Natural killer cell (primary cell): ENCODE measurements around the gene BMP8A. TPM values are rescaled to one million over a fixed set of nuclear protein-coding genes. Genes with fewer than 3 reads are reported as not detected.

Source experiments
- ATAC-seq, 3 donors: fragments of 150-1000 bp in 2 of 3; fragments of 200-7000 bp in 1 of 3; cut with Tn5 transposase; 1 replicate in 1 of 3; 2 replicates in 2 of 3; pipeline ENCODE4 v1.10.0; 2021; ENCODE audit warnings: mild to moderate bottlenecking in 2 of 3, moderate library complexity in 2 of 3
- DNase-seq, 2 donors: peaks; one replicate each; pipeline versions ENCODE4 v3.0.0 to v3.0.0-alpha.2; 2013 to 2021; ENCODE audit warnings: mixed read lengths in 1 of 2
- H3K27ac ChIP-seq: one replicate; pipeline ENCODE4 v1.5.1; 2013; ENCODE audit warnings: mild to moderate bottlenecking, low read length
- H3K27me3 ChIP-seq: one replicate; pipeline ENCODE4 v1.6.1; 2013; ENCODE audit warnings: low read length; ENCODE audit not compliant: control insufficient read depth, insufficient read depth
- H3K36me3 ChIP-seq: one replicate; pipeline ENCODE4 v1.6.1; 2013; ENCODE audit warnings: low read length; ENCODE audit not compliant: control insufficient read depth, insufficient read depth
- H3K4me1 ChIP-seq: one replicate; pipeline ENCODE4 v1.6.1; 2013; ENCODE audit warnings: low read length; ENCODE audit not compliant: control insufficient read depth, insufficient read depth
- H3K4me3 ChIP-seq: one replicate; pipeline ENCODE4 v1.5.1; 2013; ENCODE audit warnings: low read length
- H3K9me3 ChIP-seq: one replicate; pipeline ENCODE4 v1.6.1; 2013; ENCODE audit warnings: low read length; ENCODE audit not compliant: control insufficient read depth, insufficient read depth
- H3K27ac Mint-ChIP-seq, 2 donors: one replicate each; pipeline ENCODE4 v1.8.0; 2022; ENCODE audit warnings: mild to moderate bottlenecking in 2 of 2, mixed read lengths in 2 of 2, moderate library complexity in 1 of 2
- H3K27me3 Mint-ChIP-seq, 2 donors: one replicate each; pipeline ENCODE4 v1.8.0; 2022; ENCODE audit warnings: low read depth in 2 of 2, mixed read lengths in 2 of 2
- H3K36me3 Mint-ChIP-seq: one replicate; pipeline ENCODE4 v1.8.0; 2022; ENCODE audit warnings: mixed read lengths
- H3K4me1 Mint-ChIP-seq, 2 donors: one replicate each; pipeline ENCODE4 v1.8.0; 2022; ENCODE audit warnings: mixed read lengths in 2 of 2
- H3K4me3 Mint-ChIP-seq: one replicate; pipeline ENCODE4 v1.8.0; 2022; ENCODE audit warnings: mild to moderate bottlenecking, moderate library complexity, mixed read lengths
- H3K9me3 Mint-ChIP-seq, 2 donors: one replicate each; pipeline ENCODE4 v1.8.0; 2022; ENCODE audit warnings: mixed read lengths in 2 of 2
- CTCF ChIP-seq: fragments of 200-600 bp; IDR thresholded peaks from one replicate; pipeline ENCODE4 v1.8.0; 2022; ENCODE audit warnings: antibody characterized with exemption
- WGBS: methylation state at CpG from one replicate; pipeline ENCODE4 v1.1.7; 2013; ENCODE audit warnings: missing lambda C conversion rate; ENCODE audit not compliant: insufficient coverage; 5-methylcytosine and 5-hydroxymethylcytosine counted together
- intact Hi-C: fragments of 100-400 bp; cut with micrococcal nuclease; formaldehyde crosslinking; loops from one replicate; pipeline ENCODE4 v1.14.2; 2022
- total RNA-seq, 4 donors: library from RNA; stranded (reverse); fragments of 120-200 nt in 1 of 4; gene quantifications; one replicate each; pipeline versions ENCODE4 v1.2.3 to v1.2.4, GENCODE V29; 2013 to 2022

Gene BMP8A
- total RNA-seq, 3 donors from 2014 or later (not counting 1 experiment from before 2014, with no cell fraction given), result 0.29 to 1.6 (median 0.40) TPM

- H3K27ac ChIP-seq, result no peak overlapping the region
- Mint-ChIP-seq H3K9me3 (no peaks in the 10 kb centered on the region), H3K27ac (no peak overlapping the region), H3K4me3 (no peak overlapping the region), H3K36me3 (peaks cover 39% of the 10 kb centered on the region), H3K4me1 (peaks cover 6% of the 10 kb centered on the region in 2 donors), H3K27me3 (no peaks in the 10 kb centered on the region)
- 98% methylated on average over 15 of the region's 15 CpGs for WGBS
- DNase-seq (no peak), ATAC-seq (no peak)
- intact Hi-C loops, result no loop called here
- no peaks in the 10 kb centered on the region for H3K27me3 ChIP-seq
- H3K4me3 ChIP-seq, result no peak overlapping the region
- TF ChIP-seq CTCF, result no peak
- peaks cover 5% of the 10 kb centered on the region for H3K4me1 ChIP-seq
- peaks cover 82% of the 10 kb centered on the region for H3K36me3 ChIP-seq
- H3K9me3 ChIP-seq, result no peaks in the 10 kb centered on the region
These were observed 72.2 kb downstream of the BMP8A start for GRCh38 chr1:39563669-39564068.

GRCh38 chr1:39564340-39564739, 72.9 kb downstream of the BMP8A start:
- Histone ChIP-seq H3K27me3 (no peaks in the 10 kb centered on the region), H3K9me3 (no peaks in the 10 kb centered on the region), H3K36me3 (peaks cover 88% of the 10 kb centered on the region), H3K4me3 (no peak overlapping the region), H3K27ac (no peak overlapping the region), H3K4me1 (peaks cover 5% of the 10 kb centered on the region)
- ATAC-seq, result no peak
- DNase-seq, result no peak
- Mint-ChIP-seq H3K9me3 (no peaks in the 10 kb centered on the region), H3K4me1 (no peaks in the 10 kb centered on the region), H3K27ac (no peak overlapping the region), H3K4me3 (no peak overlapping the region), H3K27me3 (no peaks in the 10 kb centered on the region), H3K36me3 (peaks cover 45% of the 10 kb centered on the region)
- WGBS, result 93% methylated on average over 6 of the region's 7 CpGs
- intact Hi-C loops, result no loop called here
- TF ChIP-seq CTCF, result no peak

GRCh38 chr1:39564941-39565340, 73.5 kb downstream of the BMP8A start:
- TF ChIP-seq CTCF, result no peak
- Histone ChIP-seq H3K4me3 (no peak overlapping the region), H3K27me3 (no peaks in the 10 kb centered on the region), H3K27ac (no peak overlapping the region), H3K4me1 (peaks cover 3% of the 10 kb centered on the region), H3K9me3 (no peaks in the 10 kb centered on the region), H3K36me3 (peaks cover 93% of the 10 kb centered on the region)
- 92% methylated on average over 6 of the region's 6 CpGs for WGBS
- Mint-ChIP-seq H3K4me1 (no peaks in the 10 kb centered on the region), H3K27me3 (no peaks in the 10 kb centered on the region), H3K36me3 (peaks cover 50% of the 10 kb centered on the region), H3K4me3 (no peak overlapping the region), H3K27ac (no peak overlapping the region), H3K9me3 (no peaks in the 10 kb centered on the region)
- DNase-seq (no peak), ATAC-seq (no peak)
- intact Hi-C loops, result no loop called here

GRCh38 chr1:39566441-39567137, 75.2 kb downstream of the BMP8A start:
- TF ChIP-seq CTCF, result no peak
- ATAC-seq (no peak), DNase-seq (no peak)
- no peaks in the 10 kb centered on the region for H3K27me3 ChIP-seq
- WGBS, result 88% methylated on average over 5 of the region's 5 CpGs
- no peak overlapping the region for H3K27ac ChIP-seq
- no peaks in the 10 kb centered on the region for H3K27me3 Mint-ChIP-seq
- H3K36me3 ChIP-seq, result peaks cover 93% of the 10 kb centered on the region
- peaks cover 47% of the 10 kb centered on the region for H3K36me3 Mint-ChIP-seq
- H3K27ac Mint-ChIP-seq, result peak overlapping the region in 1 of 2 donors; percentile 29
- H3K9me3 Mint-ChIP-seq, result no peaks in the 10 kb centered on the region
- no peak overlapping the region for H3K4me3 Mint-ChIP-seq
- no peaks in the 10 kb centered on the region for H3K4me1 ChIP-seq
- H3K4me3 ChIP-seq, result no peak overlapping the region
- no peaks in the 10 kb centered on the region for H3K9me3 ChIP-seq
- no peaks in the 10 kb centered on the region for H3K4me1 Mint-ChIP-seq
- intact Hi-C loops, result no loop called here
